ENCODE data around the gene TMEM229A.

Gene TMEM229A

DNA sequence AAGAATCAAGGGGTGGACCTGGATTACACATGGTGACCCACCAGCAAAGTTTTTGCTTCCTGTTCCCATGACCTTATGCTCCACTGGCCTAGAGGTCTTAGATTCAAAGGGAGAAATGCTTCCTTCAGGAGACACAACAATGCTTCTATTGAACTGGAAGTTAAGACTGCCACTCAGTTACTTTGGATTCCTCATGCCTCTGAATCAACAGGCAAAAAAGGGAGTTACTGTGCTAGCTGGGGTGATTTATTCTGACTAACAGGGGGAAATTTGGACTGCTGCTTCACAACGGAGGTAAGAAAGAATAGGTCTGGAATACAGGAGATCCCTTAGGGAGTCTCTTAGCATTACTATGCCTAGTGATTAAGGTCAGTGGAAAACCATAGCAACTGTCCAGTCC, 10.3 kb downstream of the TMEM229A start:
- H2AFZ ChIP-seq (ENCODE audit: low read depth, low read length): no peak overlapping the region
- no peak overlapping the region for H3K9ac ChIP-seq (ENCODE audit: low read depth, low read length)
- no peaks in the 10 kb centered on the region for H4K20me1 ChIP-seq (ENCODE audit: insufficient read depth, low read length)
- H3K4me2 ChIP-seq (ENCODE audit: insufficient read depth, low read length): no peak overlapping the region
- H3K4me1 ChIP-seq (ENCODE audit: insufficient read depth, low read length): no peaks in the 10 kb centered on the region
- no peak overlapping the region for H3K4me3 ChIP-seq (ENCODE audit: low read depth in 1 of 2, low read length in 2 of 2)
- no peaks in the 10 kb centered on the region for H3K79me2 ChIP-seq (ENCODE audit: insufficient read depth, low read length)
- H3K9me3 ChIP-seq (ENCODE audit: insufficient read depth, low read length, severe bottlenecking): no peaks in the 10 kb centered on the region
- H3K36me3 ChIP-seq (ENCODE audit: insufficient read depth, low read length): no peaks in the 10 kb centered on the region
- H3K27me3 ChIP-seq (ENCODE audit: insufficient read depth, low read length, poor library complexity): no peaks in the 10 kb centered on the region
- ATAC-seq (ENCODE audit: insufficient read depth, low read depth) (no peak), DNase-seq (no peak)
- TF ChIP-seq EZH2 (IDR thresholded peaks at IDR 0.05; ENCODE audit: borderline replicate concordance, low read depth, low read length, severe bottlenecking): no peak
- TF ChIP-seq, protein P1, sequence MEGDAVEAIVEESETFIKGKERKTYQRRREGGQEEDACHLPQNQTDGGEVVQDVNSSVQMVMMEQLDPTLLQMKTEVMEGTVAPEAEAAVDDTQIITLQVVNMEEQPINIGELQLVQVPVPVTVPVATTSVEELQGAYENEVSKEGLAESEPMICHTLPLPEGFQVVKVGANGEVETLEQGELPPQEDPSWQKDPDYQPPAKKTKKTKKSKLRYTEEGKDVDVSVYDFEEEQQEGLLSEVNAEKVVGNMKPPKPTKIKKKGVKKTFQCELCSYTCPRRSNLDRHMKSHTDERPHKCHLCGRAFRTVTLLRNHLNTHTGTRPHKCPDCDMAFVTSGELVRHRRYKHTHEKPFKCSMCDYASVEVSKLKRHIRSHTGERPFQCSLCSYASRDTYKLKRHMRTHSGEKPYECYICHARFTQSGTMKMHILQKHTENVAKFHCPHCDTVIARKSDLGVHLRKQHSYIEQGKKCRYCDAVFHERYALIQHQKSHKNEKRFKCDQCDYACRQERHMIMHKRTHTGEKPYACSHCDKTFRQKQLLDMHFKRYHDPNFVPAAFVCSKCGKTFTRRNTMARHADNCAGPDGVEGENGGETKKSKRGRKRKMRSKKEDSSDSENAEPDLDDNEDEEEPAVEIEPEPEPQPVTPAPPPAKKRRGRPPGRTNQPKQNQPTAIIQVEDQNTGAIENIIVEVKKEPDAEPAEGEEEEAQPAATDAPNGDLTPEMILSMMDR (IDR thresholded peaks at IDR 0.05; ENCODE audit: borderline replicate concordance, extremely low read depth, low read length, poor library complexity, severe bottlenecking): no peak
- H3K27ac ChIP-seq (ENCODE audit: low read length): no peak overlapping the region

DNA sequence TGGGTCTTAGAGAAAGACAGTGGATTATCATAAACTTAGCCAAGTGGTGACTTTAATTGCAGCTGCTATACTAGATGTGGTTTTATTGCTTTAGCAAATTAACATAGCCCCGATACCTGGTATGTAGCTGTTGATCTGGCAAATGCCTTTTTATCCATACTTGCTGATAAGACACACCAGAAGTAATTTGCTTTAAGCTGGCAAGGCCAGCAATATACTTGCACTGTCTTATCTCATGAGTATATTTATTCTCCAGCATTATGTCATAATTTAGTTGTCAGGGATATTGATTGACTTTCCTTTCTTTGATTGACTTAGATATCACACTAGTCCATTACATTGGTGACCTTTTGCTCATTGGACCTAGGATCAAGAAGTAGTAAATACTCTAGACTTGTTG, 12.8 kb downstream of the TMEM229A start:
- Histone ChIP-seq H3K4me1 (ENCODE audit: insufficient read depth, low read length) (no peaks in the 10 kb centered on the region), H3K9ac (ENCODE audit: low read depth, low read length) (no peak overlapping the region), H3K27ac (ENCODE audit: low read length) (no peak overlapping the region), H3K79me2 (ENCODE audit: insufficient read depth, low read length) (no peaks in the 10 kb centered on the region), H3K4me3 (ENCODE audit: low read depth in 1 of 2, low read length in 2 of 2) (no peak overlapping the region), H2AFZ (ENCODE audit: low read depth, low read length) (no peak overlapping the region), H3K36me3 (ENCODE audit: insufficient read depth, low read length) (no peaks in the 10 kb centered on the region), H3K9me3 (ENCODE audit: insufficient read depth, low read length, severe bottlenecking) (no peaks in the 10 kb centered on the region), H3K27me3 (ENCODE audit: insufficient read depth, low read length, poor library complexity) (no peaks in the 10 kb centered on the region), H4K20me1 (ENCODE audit: insufficient read depth, low read length) (no peaks in the 10 kb centered on the region), H3K4me2 (ENCODE audit: insufficient read depth, low read length) (no peak overlapping the region)
- ATAC-seq (ENCODE audit: insufficient read depth, low read depth) (no peak), DNase-seq (no peak)
- TF ChIP-seq, protein P1 (IDR thresholded peaks at IDR 0.05; ENCODE audit: borderline replicate concordance, extremely low read depth, low read length, poor library complexity, severe bottlenecking): no peak
- TF ChIP-seq EZH2 (IDR thresholded peaks at IDR 0.05; ENCODE audit: borderline replicate concordance, low read depth, low read length, severe bottlenecking): no peak

DNA sequence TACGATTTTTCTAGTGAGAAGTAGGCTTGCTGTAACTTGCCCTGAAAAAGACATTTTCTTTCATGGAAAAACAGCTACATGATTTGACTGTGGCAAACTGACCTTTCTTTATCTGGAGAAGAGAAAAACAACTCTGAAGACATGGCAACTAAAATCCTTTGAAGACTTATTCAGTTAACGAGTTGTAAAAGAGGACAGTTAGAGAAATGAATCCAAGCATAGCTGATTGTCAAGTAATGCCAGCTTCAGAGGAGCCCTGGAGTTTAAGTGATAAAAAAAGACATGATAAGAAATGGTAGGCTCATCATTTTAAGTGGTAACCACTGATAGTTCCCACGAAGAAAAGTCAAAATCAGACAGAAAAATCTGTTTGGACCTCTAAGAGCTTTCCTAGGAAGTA, 19.6 kb downstream of the TMEM229A start:
- Histone ChIP-seq H3K4me1 (ENCODE audit: insufficient read depth, low read length) (no peaks in the 10 kb centered on the region), H4K20me1 (ENCODE audit: insufficient read depth, low read length) (no peaks in the 10 kb centered on the region), H3K4me2 (ENCODE audit: insufficient read depth, low read length) (no peak overlapping the region), H3K4me3 (ENCODE audit: low read depth in 1 of 2, low read length in 2 of 2) (no peak overlapping the region), H3K27ac (ENCODE audit: low read length) (no peak overlapping the region), H3K9ac (ENCODE audit: low read depth, low read length) (no peak overlapping the region), H3K79me2 (ENCODE audit: insufficient read depth, low read length) (no peaks in the 10 kb centered on the region), H3K27me3 (ENCODE audit: insufficient read depth, low read length, poor library complexity) (no peaks in the 10 kb centered on the region), H2AFZ (ENCODE audit: low read depth, low read length) (no peak overlapping the region), H3K9me3 (ENCODE audit: insufficient read depth, low read length, severe bottlenecking) (no peaks in the 10 kb centered on the region), H3K36me3 (ENCODE audit: insufficient read depth, low read length) (no peaks in the 10 kb centered on the region)
- TF ChIP-seq, protein P1 (IDR thresholded peaks at IDR 0.05; ENCODE audit: borderline replicate concordance, extremely low read depth, low read length, poor library complexity, severe bottlenecking): no peak
- no peak for TF ChIP-seq EZH2 (IDR thresholded peaks at IDR 0.05; ENCODE audit: borderline replicate concordance, low read depth, low read length, severe bottlenecking)
- DNase-seq (no peak), ATAC-seq (ENCODE audit: insufficient read depth, low read depth) (no peak)

GRCh38 chr7:124012864-124013263, 20.0 kb downstream of the TMEM229A start:
- H3K4me2 ChIP-seq (ENCODE audit: insufficient read depth, low read length): no peak overlapping the region
- no peak overlapping the region for H2AFZ ChIP-seq (ENCODE audit: low read depth, low read length)
- no peaks in the 10 kb centered on the region for H3K36me3 ChIP-seq (ENCODE audit: insufficient read depth, low read length)
- TF ChIP-seq, protein P1 (IDR thresholded peaks at IDR 0.05; ENCODE audit: borderline replicate concordance, extremely low read depth, low read length, poor library complexity, severe bottlenecking): no peak
- no peak for TF ChIP-seq EZH2 (IDR thresholded peaks at IDR 0.05; ENCODE audit: borderline replicate concordance, low read depth, low read length, severe bottlenecking)
- no peaks in the 10 kb centered on the region for H4K20me1 ChIP-seq (ENCODE audit: insufficient read depth, low read length)
- no peak overlapping the region for H3K4me3 ChIP-seq (ENCODE audit: low read depth in 1 of 2, low read length in 2 of 2)
- no peaks in the 10 kb centered on the region for H3K9me3 ChIP-seq (ENCODE audit: insufficient read depth, low read length, severe bottlenecking)
- no peaks in the 10 kb centered on the region for H3K27me3 ChIP-seq (ENCODE audit: insufficient read depth, low read length, poor library complexity)
- H3K4me1 ChIP-seq (ENCODE audit: insufficient read depth, low read length): no peaks in the 10 kb centered on the region
- H3K79me2 ChIP-seq (ENCODE audit: insufficient read depth, low read length): no peaks in the 10 kb centered on the region
- H3K9ac ChIP-seq (ENCODE audit: low read depth, low read length): no peak overlapping the region
- ATAC-seq (ENCODE audit: insufficient read depth, low read depth): no peak
- H3K27ac ChIP-seq (ENCODE audit: low read length): no peak overlapping the region
- DNase-seq: no peak

Data from DND-41 (cell line).